ENCODE data around the gene COX6A1. TPM values are rescaled to one million over a fixed set of nuclear protein-coding genes. Genes with fewer than 3 reads are reported as not detected.

The COX6A1 gene
- total RNA-seq, 1 donor from 2014 or later, result 388 TPM

GRCh38 chr12:120412421-120412820, 25.5 kb upstream of the COX6A1 start:
- no peak overlapping the region for H3K4me3 Mint-ChIP-seq (ENCODE audit: unreplicated experiment)
- H3K4me1 Mint-ChIP-seq (ENCODE audit: low read depth, unreplicated experiment), result peaks cover 1% of the 10 kb centered on the region
- H3K27me3 Mint-ChIP-seq (ENCODE audit: low read depth, unreplicated experiment), result peaks cover 4% of the 10 kb centered on the region
- no peak overlapping the region for H3K9ac ChIP-seq (ENCODE audit: low read length)
- H3K27ac ChIP-seq (ENCODE audit: low read depth, low read length), result no peak overlapping the region
- H3K4me3 ChIP-seq (ENCODE audit: insufficient read depth, low read depth, low read length), result no peak overlapping the region
- no peak overlapping the region for H3K4me2 ChIP-seq (ENCODE audit: low read length)
- H3K4me1 ChIP-seq (ENCODE audit: insufficient read depth, low read length), result no peaks in the 10 kb centered on the region
- DNase-seq (ENCODE audit: low read depth) (no peak), FAIRE-seq (no peak)
- TF ChIP-seq CTCF (IDR thresholded peaks at IDR 0.05; ENCODE audit: insufficient read depth, low read depth, low read length) (no peak), EZH2 (IDR thresholded peaks at IDR 0.05; ENCODE audit: insufficient read depth, low read length) (no peak)
- no peak overlapping the region for H2AFZ ChIP-seq (ENCODE audit: low read depth, low read length)
- H3K9me3 Mint-ChIP-seq (ENCODE audit: unreplicated experiment), result no peaks in the 10 kb centered on the region
- H4K20me1 ChIP-seq (ENCODE audit: insufficient read depth, low read length), result no peaks in the 10 kb centered on the region
- no peaks in the 10 kb centered on the region for H3K36me3 ChIP-seq (ENCODE audit: insufficient read depth, low read length)
- no peaks in the 10 kb centered on the region for H3K9me3 ChIP-seq (ENCODE audit: insufficient read depth, low read depth, low read length)
- no peak overlapping the region for H3K27ac Mint-ChIP-seq (ENCODE audit: unreplicated experiment)
- no peaks in the 10 kb centered on the region for H3K36me3 Mint-ChIP-seq (ENCODE audit: low read depth, unreplicated experiment)
- no peaks in the 10 kb centered on the region for H3K27me3 ChIP-seq (ENCODE audit: insufficient read depth, low read length)
- H3K79me2 ChIP-seq (ENCODE audit: insufficient read depth, low read length), result no peaks in the 10 kb centered on the region

GRCh38 chr12:120413901-120414695, 23.8 kb upstream of the COX6A1 start:
- Histone ChIP-seq H3K36me3 (ENCODE audit: insufficient read depth, low read length) (no peaks in the 10 kb centered on the region), H3K27me3 (ENCODE audit: insufficient read depth, low read length) (no peaks in the 10 kb centered on the region), H3K9ac (ENCODE audit: low read length) (no peak overlapping the region), H3K4me3 (ENCODE audit: insufficient read depth, low read depth, low read length) (no peak overlapping the region), H3K9me3 (ENCODE audit: insufficient read depth, low read depth, low read length) (no peaks in the 10 kb centered on the region), H3K27ac (ENCODE audit: low read depth, low read length) (no peak overlapping the region), H3K4me1 (ENCODE audit: insufficient read depth, low read length) (no peaks in the 10 kb centered on the region), H3K4me2 (ENCODE audit: low read length) (no peak overlapping the region), H4K20me1 (ENCODE audit: insufficient read depth, low read length) (no peaks in the 10 kb centered on the region), H2AFZ (ENCODE audit: low read depth, low read length) (peak overlapping the region; percentile 41), H3K79me2 (ENCODE audit: insufficient read depth, low read length) (no peaks in the 10 kb centered on the region)
- no peak for DNase-seq (ENCODE audit: low read depth)
- Mint-ChIP-seq H3K27me3 (ENCODE audit: low read depth, unreplicated experiment) (peaks cover 10% of the 10 kb centered on the region), H3K4me1 (ENCODE audit: low read depth, unreplicated experiment) (peaks cover 1% of the 10 kb centered on the region), H3K36me3 (ENCODE audit: low read depth, unreplicated experiment) (no peaks in the 10 kb centered on the region), H3K9me3 (ENCODE audit: unreplicated experiment) (no peaks in the 10 kb centered on the region), H3K4me3 (ENCODE audit: unreplicated experiment) (peak overlapping the region; percentile 41), H3K27ac (ENCODE audit: unreplicated experiment) (no peak overlapping the region)
- TF ChIP-seq CTCF (IDR thresholded peaks at IDR 0.05; ENCODE audit: insufficient read depth, low read depth, low read length) (no peak), EZH2 (IDR thresholded peaks at IDR 0.05; ENCODE audit: insufficient read depth, low read length) (no peak)
- FAIRE-seq, result no peak
